ENCODE data around the gene EPAS1. TPM values are rescaled to one million over a fixed set of nuclear protein-coding genes. Genes with fewer than 3 reads are reported as not detected.

Gene EPAS1
- total RNA-seq, 1 donor = 5.2 TPM

- Histone ChIP-seq H3K9me3 (ENCODE audit: low read depth, low read length) (no peaks in the 10 kb centered on the region), H3K4me1 (ENCODE audit: insufficient read depth, low read length) (no peaks in the 10 kb centered on the region), H3K27me3 (ENCODE audit: insufficient read depth, low read length) (no peaks in the 10 kb centered on the region), H3K4me3 (ENCODE audit: low read length) (no peak overlapping the region)
Measured at GRCh38 chr2:46284260-46284659, 12.9 kb upstream of the EPAS1 start.

- Histone ChIP-seq H3K27me3 (ENCODE audit: insufficient read depth, low read length) (no peaks in the 10 kb centered on the region), H3K9me3 (ENCODE audit: low read depth, low read length) (no peaks in the 10 kb centered on the region), H3K4me1 (ENCODE audit: insufficient read depth, low read length) (no peaks in the 10 kb centered on the region)
Measured at GRCh38 chr2:46284796-46285195, 12.4 kb upstream of the EPAS1 start.

GRCh38 chr2:46286715-46287114 lies 10.5 kb upstream of the EPAS1 start:
- H3K4me1 ChIP-seq (ENCODE audit: insufficient read depth, low read length) = peaks cover 4% of the 10 kb centered on the region
- no peak overlapping the region for H3K4me3 ChIP-seq (ENCODE audit: low read length)
- no peaks in the 10 kb centered on the region for H3K9me3 ChIP-seq (ENCODE audit: low read depth, low read length)
- H3K27me3 ChIP-seq (ENCODE audit: insufficient read depth, low read length) = no peaks in the 10 kb centered on the region

More at GRCh38 chr2:46284796-46285195, 12.4 kb upstream of the EPAS1 start:
- H3K4me3 ChIP-seq (ENCODE audit: low read length) = no peak overlapping the region

GRCh38 chr2:46290078-46290477 lies 7.1 kb upstream of the EPAS1 start:
- no peak overlapping the region for H3K4me3 ChIP-seq (ENCODE audit: low read length)
- peaks cover 2% of the 10 kb centered on the region for H3K27me3 ChIP-seq (ENCODE audit: insufficient read depth, low read length)
- H3K9me3 ChIP-seq (ENCODE audit: low read depth, low read length) = no peaks in the 10 kb centered on the region
- peaks cover 4% of the 10 kb centered on the region for H3K4me1 ChIP-seq (ENCODE audit: insufficient read depth, low read length)

- H3K9me3 ChIP-seq (ENCODE audit: low read depth, low read length) = no peaks in the 10 kb centered on the region
- peaks cover 21% of the 10 kb centered on the region for H3K27me3 ChIP-seq (ENCODE audit: insufficient read depth, low read length)
- no peak overlapping the region for H3K4me3 ChIP-seq (ENCODE audit: low read length)
- H3K4me1 ChIP-seq (ENCODE audit: insufficient read depth, low read length) = peaks cover 25% of the 10 kb centered on the region
Measured at GRCh38 chr2:46293466-46293865, 3.7 kb upstream of the EPAS1 start.

- Histone ChIP-seq H3K27me3 (ENCODE audit: insufficient read depth, low read length) (peaks cover 30% of the 10 kb centered on the region), H3K4me3 (ENCODE audit: low read length) (no peak overlapping the region), H3K4me1 (ENCODE audit: insufficient read depth, low read length) (peaks cover 33% of the 10 kb centered on the region), H3K9me3 (ENCODE audit: low read depth, low read length) (no peaks in the 10 kb centered on the region)
Measured at GRCh38 chr2:46294176-46294836, 2.9 kb upstream of the EPAS1 start.

GRCh38 chr2:46296216-46296839 lies 879 bp upstream of the EPAS1 start:
- Histone ChIP-seq H3K9me3 (ENCODE audit: low read depth, low read length) (no peaks in the 10 kb centered on the region), H3K4me1 (ENCODE audit: insufficient read depth, low read length) (peaks cover 37% of the 10 kb centered on the region), H3K27me3 (ENCODE audit: insufficient read depth, low read length) (peaks cover 49% of the 10 kb centered on the region), H3K4me3 (ENCODE audit: low read length) (peak overlapping the region; percentile 51)

- Histone ChIP-seq H3K4me3 (ENCODE audit: low read length) (peak overlapping the region; percentile 59), H3K4me1 (ENCODE audit: insufficient read depth, low read length) (peaks cover 37% of the 10 kb centered on the region), H3K9me3 (ENCODE audit: low read depth, low read length) (no peaks in the 10 kb centered on the region), H3K27me3 (ENCODE audit: insufficient read depth, low read length) (peaks cover 57% of the 10 kb centered on the region)
Measured at GRCh38 chr2:46297546-46298271, 502 bp downstream of the EPAS1 start.

- H3K4me3 ChIP-seq (ENCODE audit: low read length) = peak overlapping the region; percentile 59
- no peaks in the 10 kb centered on the region for H3K9me3 ChIP-seq (ENCODE audit: low read depth, low read length)
- peaks cover 59% of the 10 kb centered on the region for H3K27me3 ChIP-seq (ENCODE audit: insufficient read depth, low read length)
- H3K4me1 ChIP-seq (ENCODE audit: insufficient read depth, low read length) = peaks cover 37% of the 10 kb centered on the region
Measured at GRCh38 chr2:46298272-46298521, 990 bp downstream of the EPAS1 start.

GRCh38 chr2:46298522-46299353 lies 1.5 kb downstream of the EPAS1 start:
- H3K27me3 ChIP-seq (ENCODE audit: insufficient read depth, low read length) = peaks cover 65% of the 10 kb centered on the region
- H3K4me3 ChIP-seq (ENCODE audit: low read length) = peak overlapping the region; percentile 59
- H3K4me1 ChIP-seq (ENCODE audit: insufficient read depth, low read length) = peaks cover 37% of the 10 kb centered on the region
- H3K9me3 ChIP-seq (ENCODE audit: low read depth, low read length) = no peaks in the 10 kb centered on the region

GRCh38 chr2:46299365-46300263 lies 2.4 kb downstream of the EPAS1 start:
- no peaks in the 10 kb centered on the region for H3K9me3 ChIP-seq (ENCODE audit: low read depth, low read length)
- peaks cover 39% of the 10 kb centered on the region for H3K4me1 ChIP-seq (ENCODE audit: insufficient read depth, low read length)
- H3K4me3 ChIP-seq (ENCODE audit: low read length) = peak overlapping the region; percentile 59
- peaks cover 68% of the 10 kb centered on the region for H3K27me3 ChIP-seq (ENCODE audit: insufficient read depth, low read length)

GRCh38 chr2:46300406-46300832 lies 3.2 kb downstream of the EPAS1 start:
- Histone ChIP-seq H3K27me3 (ENCODE audit: insufficient read depth, low read length) (peaks cover 70% of the 10 kb centered on the region), H3K4me1 (ENCODE audit: insufficient read depth, low read length) (peaks cover 46% of the 10 kb centered on the region)

GRCh38 chr2:46302005-46302695 lies 4.9 kb downstream of the EPAS1 start:
- peaks cover 35% of the 10 kb centered on the region for H3K4me1 ChIP-seq (ENCODE audit: insufficient read depth, low read length)
- H3K27me3 ChIP-seq (ENCODE audit: insufficient read depth, low read length) = peaks cover 62% of the 10 kb centered on the region

More at GRCh38 chr2:46300406-46300832, 3.2 kb downstream of the EPAS1 start:
- Histone ChIP-seq H3K9me3 (ENCODE audit: low read depth, low read length) (no peaks in the 10 kb centered on the region), H3K4me3 (ENCODE audit: low read length) (no peak overlapping the region)

GRCh38 chr2:46303233-46303632 lies 6.0 kb downstream of the EPAS1 start:
- Histone ChIP-seq H3K4me3 (ENCODE audit: low read length) (no peak overlapping the region), H3K27me3 (ENCODE audit: insufficient read depth, low read length) (peaks cover 56% of the 10 kb centered on the region), H3K4me1 (ENCODE audit: insufficient read depth, low read length) (peaks cover 28% of the 10 kb centered on the region)

More at GRCh38 chr2:46302005-46302695, 4.9 kb downstream of the EPAS1 start:
- Histone ChIP-seq H3K4me3 (ENCODE audit: low read length) (no peak overlapping the region), H3K9me3 (ENCODE audit: low read depth, low read length) (no peaks in the 10 kb centered on the region)

More at GRCh38 chr2:46303233-46303632, 6.0 kb downstream of the EPAS1 start:
- H3K9me3 ChIP-seq (ENCODE audit: low read depth, low read length) = no peaks in the 10 kb centered on the region

Measured in mononuclear cell (primary cell).